GM18526 (cell line): ENCODE measurements around the gene ALOX12B.

Experiments
- POLR2A ChIP-seq: IDR thresholded peaks from 3 replicates; pipeline ENCODE4 v1.6.1; 2011; ENCODE audit not compliant: insufficient read length; ENCODE audit errors: extremely low read depth

Gene ALOX12B

GRCh38 chr17:8079291-8080207, 8.0 kb downstream of the ALOX12B start:
- TF ChIP-seq POLR2A = no peak

GRCh38 chr17:8076502-8077266, 10.8 kb downstream of the ALOX12B start:
- no peak for TF ChIP-seq POLR2A

GRCh38 chr17:8075574-8076342, 11.8 kb downstream of the ALOX12B start:
- TF ChIP-seq POLR2A = no peak

GRCh38 chr17:8075081-8075480, 12.4 kb downstream of the ALOX12B start:
- no peak for TF ChIP-seq POLR2A

GRCh38 chr17:8074554-8074953, 13.0 kb downstream of the ALOX12B start:
- TF ChIP-seq POLR2A = no peak

- no peak for TF ChIP-seq POLR2A
Measured at GRCh38 chr17:8073627-8074484, 13.7 kb downstream of the ALOX12B start.

- TF ChIP-seq POLR2A = no peak
Measured at GRCh38 chr17:8072729-8073461, 14.6 kb downstream of the ALOX12B start.

- TF ChIP-seq POLR2A = no peak
Measured at GRCh38 chr17:8072341-8072728, 15.2 kb downstream of the ALOX12B start.

- TF ChIP-seq POLR2A = no peak
Measured at GRCh38 chr17:8071496-8071895, 16.0 kb downstream of the ALOX12B start.

GRCh38 chr17:8069587-8069860, 18.0 kb downstream of the ALOX12B start:
- TF ChIP-seq POLR2A = no peak

- TF ChIP-seq POLR2A = no peak
Measured at GRCh38 chr17:8068736-8069586, 18.6 kb downstream of the ALOX12B start.

GRCh38 chr17:8067806-8068205, 19.7 kb downstream of the ALOX12B start:
- no peak for TF ChIP-seq POLR2A
